HepG2 (cell line): Measurements from ENCODE around the gene SPIRE1. TPM values are rescaled to one million over a fixed set of nuclear protein-coding genes. Genes with fewer than 3 reads are reported as not detected.

Experiments used
- AKNA ChIP-seq: sonication (generic); formaldehyde crosslinking; IDR thresholded peaks from 2 replicates; pipeline ENCODE4 v1.4.0; 2020; ENCODE audit warnings: missing genetic modification reagents, borderline replicate concordance
- HIVEP1 ChIP-seq: sonication (generic); formaldehyde crosslinking; IDR thresholded peaks from 2 replicates; pipeline ENCODE4 v1.4.0; 2020; ENCODE audit warnings: mild to moderate bottlenecking, missing genetic modification reagents
- HOXA9 ChIP-seq: sonication (generic); formaldehyde crosslinking; IDR thresholded peaks from 2 replicates; pipeline ENCODE4 v1.8.1; 2022; ENCODE audit warnings: missing genetic modification reagents, mild to moderate bottlenecking, moderate library complexity, borderline replicate concordance
- NR1H2 ChIP-seq: sonication (generic); formaldehyde crosslinking; IDR thresholded peaks from 2 replicates; pipeline ENCODE4 v1.8.1; 2022; ENCODE audit warnings: low read depth, missing genetic modification reagents, borderline replicate concordance
- PCBP2 ChIP-seq: fragments of 200-400 bp; formaldehyde crosslinking; optimal IDR thresholded peaks from 2 replicates; pipeline ENCODE3; 2018; ENCODE audit warnings: low read length, low read depth; ENCODE audit not compliant: poor library complexity, severe bottlenecking
- POLR2AphosphoS5 ChIP-seq: IDR thresholded peaks from 2 replicates; pipeline ENCODE4 v1.6.1; 2012; ENCODE audit warnings: low read depth, low read length
- RBFOX2 ChIP-seq: fragments of 200-400 bp; formaldehyde crosslinking; IDR thresholded peaks from 2 replicates; pipeline ENCODE4 v1.6.1; 2017; ENCODE audit warnings: low read depth, mild to moderate bottlenecking, low read length
- RXRA ChIP-seq: sonication (generic); formaldehyde crosslinking; IDR thresholded peaks from 2 replicates; pipeline ENCODE4 v1.5.1; 2020; ENCODE audit warnings: missing genetic modification reagents
- SNAI1 ChIP-seq: sonication (generic); formaldehyde crosslinking; IDR thresholded peaks from 2 replicates; pipeline ENCODE4 v1.5.0; 2020; ENCODE audit warnings: mild to moderate bottlenecking, missing genetic modification reagents, borderline replicate concordance
- SSRP1 ChIP-seq: IDR thresholded peaks from 2 replicates; pipeline ENCODE4 v1.6.1; 2016; ENCODE audit warnings: control low read depth
- ZNF317 ChIP-seq: sonication (generic); formaldehyde crosslinking; IDR thresholded peaks from 2 replicates; pipeline ENCODE4 v1.5.0; 2020; ENCODE audit warnings: mild to moderate bottlenecking, missing genetic modification reagents
- ZNF547 ChIP-seq: sonication (generic); formaldehyde crosslinking; IDR thresholded peaks from 2 replicates; pipeline ENCODE4 v1.5.1; 2020; ENCODE audit warnings: mild to moderate bottlenecking, missing genetic modification reagents
- ZNF557 ChIP-seq: sonication (generic); formaldehyde crosslinking; IDR thresholded peaks from 2 replicates; pipeline ENCODE4 v1.4.0; 2020; ENCODE audit warnings: missing genetic modification reagents
- ZNF607 ChIP-seq: sonication (generic); formaldehyde crosslinking; IDR thresholded peaks from 2 replicates; pipeline ENCODE4 v1.5.1; 2020; ENCODE audit warnings: missing genetic modification reagents, mild to moderate bottlenecking, borderline replicate concordance
- ZNF644 ChIP-seq: IDR thresholded peaks from 2 replicates; pipeline ENCODE4 v1.6.1; 2016; ENCODE audit warnings: low read depth
- polyA plus RNA-seq, 8 experiments: library from polyadenylated mRNA; depleted of rRNA in 3 of 8; stranded (reverse) in 7 of 8; unstranded in 1 of 8; fragments of >200 nt; fragmentation: Illumina TruSeq in 4 of 8; extraction: Trizol in 4 of 8; gene quantifications; 2 replicates each; pipeline versions ENCODE4 v1.2.1 to v1.2.3, GENCODE V29; 2011 to 2016; ENCODE audit warnings: low read depth in 4 of 8, missing spikeins in 1 of 8, mixed read lengths in 1 of 8; ENCODE audit not compliant: insufficient read depth in 1 of 8
- total RNA-seq, 5 experiments: library from RNA; depleted of rRNA; stranded (reverse); fragments of >200 nt; fragmentation: Illumina TruSeq; extraction: Trizol; gene quantifications; 2 replicates each; pipeline ENCODE4 v1.2.3, GENCODE V29; 2016; ENCODE audit warnings: low read depth in 1 of 5
- TF ChIP-seq, protein P1 (sequence below): sonication (generic); formaldehyde crosslinking; IDR thresholded peaks from 2 replicates; pipeline ENCODE4 v1.5.1; 2020; ENCODE audit warnings: mild to moderate bottlenecking, missing genetic modification reagents, moderate library complexity
- TF ChIP-seq, protein P2 (sequence below): sonication (generic); formaldehyde crosslinking; IDR thresholded peaks from 2 replicates; pipeline ENCODE4 v1.8.1; 2022; ENCODE audit warnings: low read depth, mild to moderate bottlenecking, missing genetic modification reagents

Gene SPIRE1
- total and polyA plus RNA-seq, 2 of the 13 experiments (the other 11 are each of a cell fraction or from before 2014, with no cell fraction given), result 9.9 to 21.3 TPM

DNA sequence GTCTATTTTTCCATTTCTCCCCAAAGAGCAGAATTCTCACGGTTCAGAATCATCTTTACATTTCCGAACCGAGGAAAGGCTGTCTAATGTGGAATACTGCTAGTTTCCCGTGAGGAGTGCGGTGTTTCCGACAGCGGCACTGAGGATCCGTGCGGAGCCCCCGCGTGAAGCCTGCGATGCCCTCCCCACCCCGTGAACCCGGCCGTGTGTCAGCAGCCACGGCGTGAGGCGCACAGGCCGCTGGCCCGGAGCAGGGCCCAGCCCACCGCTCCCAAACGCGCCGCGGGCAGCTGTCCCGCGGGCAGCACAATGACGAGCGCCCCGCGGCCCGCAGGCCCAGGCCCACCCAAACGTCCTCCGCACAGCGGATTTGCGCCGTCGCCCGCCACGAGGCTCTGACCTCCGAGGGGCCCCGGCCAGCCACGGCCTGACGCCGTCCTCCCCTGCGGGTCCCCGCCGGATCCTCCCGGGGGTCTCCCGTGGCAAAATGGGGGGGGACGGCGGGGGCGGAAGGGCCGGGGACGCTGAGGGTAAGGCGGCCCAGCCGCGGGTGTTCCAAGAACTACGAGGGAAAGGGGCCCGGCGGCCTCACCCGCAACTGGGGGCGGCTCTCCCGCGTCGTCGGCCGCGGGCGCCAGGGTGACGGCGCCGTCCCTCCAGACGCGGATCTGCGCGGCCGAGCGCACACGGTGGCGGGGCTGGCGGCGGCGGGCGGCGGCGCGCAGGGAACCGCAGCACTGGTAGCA, 796 bp downstream of the SPIRE1 start (continued):
- no peak for TF ChIP-seq ZNF644 (CRISPR knock-in tag)
- TF ChIP-seq ZNF557 (CRISPR knock-in tag), result no peak
- TF ChIP-seq, protein P1, sequence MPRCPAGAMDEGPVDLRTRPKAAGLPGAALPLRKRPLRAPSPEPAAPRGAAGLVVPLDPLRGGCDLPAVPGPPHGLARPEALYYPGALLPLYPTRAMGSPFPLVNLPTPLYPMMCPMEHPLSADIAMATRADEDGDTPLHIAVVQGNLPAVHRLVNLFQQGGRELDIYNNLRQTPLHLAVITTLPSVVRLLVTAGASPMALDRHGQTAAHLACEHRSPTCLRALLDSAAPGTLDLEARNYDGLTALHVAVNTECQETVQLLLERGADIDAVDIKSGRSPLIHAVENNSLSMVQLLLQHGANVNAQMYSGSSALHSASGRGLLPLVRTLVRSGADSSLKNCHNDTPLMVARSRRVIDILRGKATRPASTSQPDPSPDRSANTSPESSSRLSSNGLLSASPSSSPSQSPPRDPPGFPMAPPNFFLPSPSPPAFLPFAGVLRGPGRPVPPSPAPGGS (CRISPR knock-in tag), result 0 out of 2 replicates have a peak, but pooled peaks have one; percentile 18
- no peak for TF ChIP-seq HIVEP1 (CRISPR knock-in tag)
- peak; percentile 57; the same call in 1 of the 2 replicates for TF ChIP-seq RBFOX2
- TF ChIP-seq HOXA9 (CRISPR knock-in tag), result no peak
- no peak for TF ChIP-seq SSRP1 (CRISPR knock-in tag)
- TF ChIP-seq SNAI1 (CRISPR knock-in tag), result no peak
- peak; percentile 71 for TF ChIP-seq ZNF607 (CRISPR knock-in tag)
- no peak for TF ChIP-seq ZNF317 (CRISPR knock-in tag)
- TF ChIP-seq ZNF547 (CRISPR knock-in tag), result peak; percentile 70; the same call in 1 of the 2 replicates
- TF ChIP-seq PCBP2, result no peak
- TF ChIP-seq NR1H2, result no peak
- TF ChIP-seq, protein P2, sequence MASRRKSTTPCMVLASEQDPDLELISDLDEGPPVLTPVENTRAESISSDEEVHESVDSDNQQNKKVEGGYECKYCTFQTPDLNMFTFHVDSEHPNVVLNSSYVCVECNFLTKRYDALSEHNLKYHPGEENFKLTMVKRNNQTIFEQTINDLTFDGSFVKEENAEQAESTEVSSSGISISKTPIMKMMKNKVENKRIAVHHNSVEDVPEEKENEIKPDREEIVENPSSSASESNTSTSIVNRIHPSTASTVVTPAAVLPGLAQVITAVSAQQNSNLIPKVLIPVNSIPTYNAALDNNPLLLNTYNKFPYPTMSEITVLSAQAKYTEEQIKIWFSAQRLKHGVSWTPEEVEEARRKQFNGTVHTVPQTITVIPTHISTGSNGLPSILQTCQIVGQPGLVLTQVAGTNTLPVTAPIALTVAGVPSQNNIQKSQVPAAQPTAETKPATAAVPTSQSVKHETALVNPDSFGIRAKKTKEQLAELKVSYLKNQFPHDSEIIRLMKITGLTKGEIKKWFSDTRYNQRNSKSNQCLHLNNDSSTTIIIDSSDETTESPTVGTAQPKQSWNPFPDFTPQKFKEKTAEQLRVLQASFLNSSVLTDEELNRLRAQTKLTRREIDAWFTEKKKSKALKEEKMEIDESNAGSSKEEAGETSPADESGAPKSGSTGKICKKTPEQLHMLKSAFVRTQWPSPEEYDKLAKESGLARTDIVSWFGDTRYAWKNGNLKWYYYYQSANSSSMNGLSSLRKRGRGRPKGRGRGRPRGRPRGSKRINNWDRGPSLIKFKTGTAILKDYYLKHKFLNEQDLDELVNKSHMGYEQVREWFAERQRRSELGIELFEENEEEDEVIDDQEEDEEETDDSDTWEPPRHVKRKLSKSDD (CRISPR knock-in tag), result no peak
- TF ChIP-seq POLR2AphosphoS5, result no peak
- TF ChIP-seq AKNA (CRISPR knock-in tag), result no peak
- no peak for TF ChIP-seq RXRA (CRISPR knock-in tag)
